T-helper 9 cell (primary cell): Measurements from ENCODE around the gene ZNF787.
"Not testable (repeated sequence)": the region's sequence is repeated elsewhere in the genome, so short reads cannot be mapped to it uniquely, and the experiment has no call there.

Experiments
- DNase-seq: peaks from one replicate; pipeline ENCODE4 v3.0.0-alpha.2; 2020
- total RNA-seq, 2 donors: gene quantifications; one replicate each; lab custom pipeline; 2026; lab: John Stamatoyannopoulos, UW

The ZNF787 gene
- 17.9 to 29.7 reads per million in 2 donors for total RNA-seq

DNA sequence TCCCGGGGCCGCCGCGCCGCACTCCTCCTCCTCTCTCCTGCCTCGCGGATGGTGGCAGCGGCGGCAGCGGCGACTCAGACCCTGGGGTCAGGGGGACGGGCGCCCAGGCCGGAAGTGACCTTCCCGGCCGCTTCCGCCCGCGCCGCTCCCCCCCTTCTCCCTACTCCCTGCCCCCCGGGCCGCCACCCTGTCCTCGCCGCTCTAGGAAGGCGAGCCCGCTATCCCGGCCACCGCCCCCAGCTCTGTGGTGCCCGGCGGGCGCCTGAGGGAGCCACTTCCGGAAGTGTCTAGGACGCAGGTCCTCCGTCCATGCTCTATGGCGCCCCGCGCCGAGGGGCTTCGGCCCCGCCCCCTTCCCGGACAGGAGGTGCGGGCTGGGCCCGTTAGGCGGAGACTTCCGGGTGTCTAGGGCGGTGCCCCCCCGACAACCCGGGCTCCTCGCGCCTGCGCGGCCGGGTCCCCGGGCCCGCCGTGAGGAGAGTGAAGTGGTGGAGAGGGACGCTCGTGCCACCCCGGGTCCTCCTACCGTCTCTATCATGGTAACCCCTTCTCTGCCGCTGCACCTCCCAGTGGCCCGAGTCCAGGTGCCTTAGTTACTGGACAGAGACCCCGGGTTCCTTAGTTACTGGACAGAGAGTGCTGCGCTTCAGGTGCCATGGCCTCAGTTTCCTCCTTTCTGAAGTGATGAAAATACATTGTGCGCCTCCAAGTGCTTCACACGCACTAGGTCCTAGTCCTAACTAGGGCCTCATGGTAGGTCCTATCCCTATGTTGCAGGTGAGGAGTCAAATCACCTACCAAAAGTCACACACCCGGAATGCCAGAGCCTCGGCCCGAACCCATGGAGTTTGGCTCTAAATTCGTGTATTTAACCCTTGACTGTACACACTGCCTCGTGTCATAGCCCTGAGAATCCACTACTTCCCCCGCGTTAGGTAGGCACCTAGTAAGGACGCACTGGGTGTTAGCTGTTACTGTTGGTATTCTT, at the start of gene ZNF787:
TSS of gene ZNF787 (minus strand) at position 116 of the 988 bp plus-strand sequence. CDS start 18,078 bp downstream, outside the sequence.
- peak; percentile 91 for DNase-seq

GRCh38 chr19:56170261-56170660, 49.2 kb upstream of the ZNF787 start:
- no peak for DNase-seq

GRCh38 chr19:56167064-56167578, 46.0 kb upstream of the ZNF787 start:
- no peak for DNase-seq

GRCh38 chr19:56163097-56163496, 42.0 kb upstream of the ZNF787 start:
- no peak for DNase-seq

DNA sequence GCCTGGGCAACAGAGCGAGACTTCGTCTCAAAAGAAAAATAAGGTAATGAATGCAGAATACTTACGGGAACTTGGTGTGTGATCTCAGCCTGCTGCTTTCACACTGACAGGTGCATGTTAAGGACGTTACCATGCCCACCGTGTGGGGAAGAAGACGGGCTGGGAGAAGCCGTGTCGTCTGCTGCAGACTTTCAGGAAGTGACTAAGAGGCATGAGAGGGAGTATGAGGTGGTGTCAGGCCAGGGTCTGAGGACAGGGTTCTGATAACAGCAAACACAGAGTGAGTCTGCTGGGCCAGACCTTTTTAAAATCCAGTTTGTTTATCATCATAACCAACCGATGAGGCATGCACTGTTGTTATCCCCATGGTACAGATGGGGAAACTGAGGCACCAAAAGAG, 41.2 kb upstream of the ZNF787 start:
- DNase-seq: no peak

- DNase-seq: no peak
Measured at GRCh38 chr19:56161534-56161933, 40.4 kb upstream of the ZNF787 start.

GRCh38 chr19:56159622-56160271, 38.7 kb upstream of the ZNF787 start:
- DNase-seq: no peak

- no peak for DNase-seq
Measured at GRCh38 chr19:56159009-56159559, 38.0 kb upstream of the ZNF787 start.

- DNase-seq: no peak
Measured at GRCh38 chr19:56158170-56158757, 37.2 kb upstream of the ZNF787 start.

DNA sequence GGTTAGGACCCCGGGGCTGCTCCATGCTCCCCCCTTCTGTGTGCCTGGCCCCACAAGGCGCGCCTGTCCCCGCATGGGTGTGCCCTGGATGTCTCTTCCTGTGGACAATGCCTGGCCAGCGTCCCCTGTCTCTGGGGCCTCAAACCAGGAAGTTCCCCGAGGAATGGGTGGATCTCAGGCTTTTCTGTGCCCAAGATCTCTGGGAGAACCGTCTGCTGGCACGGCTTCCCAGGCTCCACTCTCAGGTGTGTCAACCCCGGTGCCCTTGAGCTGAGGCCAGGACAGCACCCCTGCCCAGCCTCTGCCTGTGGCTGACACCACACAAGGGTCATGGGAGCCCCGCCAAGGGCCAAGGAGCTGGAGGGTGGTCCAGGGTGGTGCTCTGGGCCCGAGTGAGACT, 35.7 kb upstream of the ZNF787 start:
- DNase-seq: no peak

- no peak for DNase-seq
Measured at GRCh38 chr19:56155124-56155687, 34.1 kb upstream of the ZNF787 start.

DNA sequence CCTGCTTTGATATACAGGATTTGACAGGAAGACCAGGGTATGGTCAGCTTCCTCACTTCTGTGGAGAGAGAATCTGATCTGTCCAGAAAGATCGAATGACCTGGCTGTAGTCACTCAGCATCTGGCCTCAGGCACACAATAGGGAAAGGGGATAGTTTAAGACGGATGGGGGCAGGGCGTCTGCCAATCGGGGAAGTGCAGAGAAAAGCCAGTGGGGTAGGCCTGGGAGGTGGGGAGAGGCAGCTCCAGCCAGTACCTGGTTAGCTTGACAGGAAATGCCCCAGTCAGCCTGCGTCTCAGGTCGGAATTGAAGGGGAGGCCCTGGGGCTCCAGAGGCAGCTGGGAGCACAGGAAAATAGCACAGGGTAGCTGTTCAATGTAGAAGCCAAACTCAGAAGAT, 32.4 kb upstream of the ZNF787 start:
- no peak for DNase-seq

DNA sequence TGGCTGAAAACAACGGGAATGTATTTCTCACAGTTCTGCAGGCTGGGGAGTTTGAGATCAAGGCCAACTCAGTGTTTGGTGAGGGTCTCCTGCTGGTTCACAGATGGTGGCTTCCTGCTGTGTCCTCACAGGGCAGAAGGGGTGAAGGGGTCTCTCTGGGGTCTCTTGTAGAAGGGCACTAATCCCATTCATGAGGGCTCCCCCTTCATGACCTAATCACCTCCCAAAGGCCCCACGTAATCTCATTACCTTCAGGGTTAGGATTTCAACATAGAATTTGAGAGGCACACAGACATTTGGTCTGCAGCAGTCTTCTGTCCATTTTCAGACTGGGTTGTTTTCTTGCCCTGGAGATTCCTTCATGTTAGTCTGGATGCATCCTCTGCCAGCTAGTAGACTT, 31.5 kb upstream of the ZNF787 start:
- no peak for DNase-seq

DNA sequence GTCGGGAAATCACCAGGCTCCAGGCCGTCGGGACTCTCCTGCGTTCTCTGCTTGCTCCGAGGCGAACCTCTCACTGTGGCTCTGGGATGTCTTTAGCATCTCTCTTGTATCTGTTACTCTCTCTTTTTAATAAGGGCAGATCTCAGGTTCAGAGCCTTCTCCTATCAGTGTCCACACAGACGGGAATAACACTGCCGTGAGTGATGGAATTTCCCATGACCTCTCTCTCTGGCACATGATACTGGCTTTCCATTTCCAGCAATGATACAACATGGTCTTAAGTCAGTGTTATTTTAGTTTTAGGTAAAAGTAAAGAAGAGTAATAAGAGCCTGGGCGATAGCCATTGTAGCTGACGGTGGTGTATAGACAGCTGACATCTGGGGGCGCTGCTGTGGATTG, 29.3 kb upstream of the ZNF787 start:
- no peak for DNase-seq

GRCh38 chr19:56149656-56150038, 28.6 kb upstream of the ZNF787 start:
- DNase-seq: no peak

- DNase-seq: not testable (repeated sequence)
Measured at GRCh38 chr19:56148955-56149655, 28.0 kb upstream of the ZNF787 start.

- DNase-seq: no peak
Measured at GRCh38 chr19:56148096-56148495, 27.0 kb upstream of the ZNF787 start.

- no peak for DNase-seq
Measured at GRCh38 chr19:56147307-56147706, 26.2 kb upstream of the ZNF787 start.

- no peak for DNase-seq
Measured at GRCh38 chr19:56146904-56147303, 25.8 kb upstream of the ZNF787 start.

- DNase-seq: no peak
Measured at GRCh38 chr19:56145698-56146097, 24.6 kb upstream of the ZNF787 start.

DNA sequence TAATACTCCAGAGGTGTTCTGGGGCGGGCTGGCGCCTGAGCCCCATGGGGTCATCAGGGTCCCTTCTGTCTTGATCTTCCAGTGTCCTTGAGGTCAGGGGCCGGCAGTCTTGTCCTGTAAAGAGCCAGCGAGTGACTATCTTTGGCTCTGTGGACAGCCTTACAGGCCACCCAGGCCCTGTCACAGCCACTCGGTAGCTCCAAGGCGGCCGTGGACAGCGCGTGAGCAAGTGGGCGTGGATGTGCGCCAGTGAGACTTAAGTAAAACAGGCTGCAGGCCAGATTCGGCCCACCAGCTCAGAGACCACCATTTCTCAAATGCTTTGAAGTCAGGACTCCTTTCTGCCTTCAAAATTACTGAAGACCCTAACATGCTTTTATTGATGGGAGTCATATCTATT, 23.7 kb upstream of the ZNF787 start:
- DNase-seq: no peak

DNA sequence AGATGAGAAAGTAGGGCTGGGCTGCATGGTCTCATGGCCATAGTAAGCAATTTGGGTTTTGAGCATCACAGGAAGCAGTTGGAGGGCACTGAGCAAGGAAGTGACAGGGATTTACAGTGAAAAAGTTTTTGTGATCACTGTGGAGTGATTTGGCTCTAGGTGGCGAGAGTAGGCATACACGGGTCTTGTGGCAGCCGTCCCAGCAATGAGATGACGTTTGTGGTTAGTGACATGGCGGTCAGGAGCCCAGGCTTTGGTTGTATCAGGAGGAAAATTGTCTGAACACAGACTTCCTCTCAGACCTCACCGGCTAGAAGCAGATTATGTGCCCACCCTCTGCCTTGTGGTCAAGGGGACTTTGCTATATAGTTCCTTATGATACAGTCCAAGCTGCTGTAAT, 23.3 kb upstream of the ZNF787 start:
- DNase-seq: no peak
